GM19455 (cell line): ENCODE results near the gene DGKB.

Experiments
- ATAC-seq: cut with Tn5 transposase; IDR thresholded peaks from one replicate; pipeline ENCODE4 v1.9.1; 2021; ENCODE audit not compliant: unreplicated experiment

DGKB gene

GRCh38 chr7:14861456-14861855 is 41.1 kb downstream of the DGKB start:
- no peak for ATAC-seq

- ATAC-seq, result no peak
Observed at GRCh38 chr7:14859267-14859666, 43.3 kb downstream of the DGKB start.

GRCh38 chr7:14858866-14859265 is 43.7 kb downstream of the DGKB start:
- ATAC-seq, result no peak

GRCh38 chr7:14858410-14858809 is 44.1 kb downstream of the DGKB start:
- ATAC-seq, result no peak

GRCh38 chr7:14855033-14855794 is 47.3 kb downstream of the DGKB start:
- ATAC-seq, result no peak

GRCh38 chr7:14854471-14854870 is 48.1 kb downstream of the DGKB start:
- no peak for ATAC-seq

- ATAC-seq, result no peak
Observed at GRCh38 chr7:14851610-14852009, 50.9 kb downstream of the DGKB start.

- ATAC-seq, result no peak
Observed at GRCh38 chr7:14850039-14850438, 52.5 kb downstream of the DGKB start.

- ATAC-seq, result no peak
Observed at GRCh38 chr7:14846405-14846804, 56.1 kb downstream of the DGKB start.

GRCh38 chr7:14843755-14844154 is 58.8 kb downstream of the DGKB start:
- no peak for ATAC-seq

- no peak for ATAC-seq
Observed at GRCh38 chr7:14842523-14842922, 60.0 kb downstream of the DGKB start.

GRCh38 chr7:14841869-14842268 is 60.7 kb downstream of the DGKB start:
- ATAC-seq, result no peak

- no peak for ATAC-seq
Observed at GRCh38 chr7:14841086-14841485, 61.5 kb downstream of the DGKB start.

GRCh38 chr7:14839307-14839706 is 63.2 kb downstream of the DGKB start:
- no peak for ATAC-seq

- ATAC-seq, result no peak
Observed at GRCh38 chr7:14837216-14837615, 65.3 kb downstream of the DGKB start.

GRCh38 chr7:14836571-14837189 is 65.9 kb downstream of the DGKB start:
- no peak for ATAC-seq

GRCh38 chr7:14836006-14836405 is 66.5 kb downstream of the DGKB start:
- no peak for ATAC-seq

- ATAC-seq, result no peak
Observed at GRCh38 chr7:14835384-14835783, 67.2 kb downstream of the DGKB start.

- no peak for ATAC-seq
Observed at GRCh38 chr7:14834883-14835282, 67.7 kb downstream of the DGKB start.

- ATAC-seq, result no peak
Observed at GRCh38 chr7:14834456-14834855, 68.1 kb downstream of the DGKB start.

GRCh38 chr7:14833707-14834106 is 68.8 kb downstream of the DGKB start:
- ATAC-seq, result no peak

GRCh38 chr7:14828053-14828452 is 74.5 kb downstream of the DGKB start:
- ATAC-seq, result no peak

- ATAC-seq, result no peak
Observed at GRCh38 chr7:14826426-14826825, 76.1 kb downstream of the DGKB start.
